ENCODE results near the gene C4B.
"Not testable (repeated sequence)": the region's sequence is repeated elsewhere in the genome, so short reads cannot be mapped to it uniquely, and the experiment has no call there.

C4B gene

GRCh38 chr6:31981744-31982143 lies 32.9 kb upstream of the C4B start, which contains the start of gene C4A:
C4A (plus strand) TSS chr6:31982057; CDS start chr6:31982108, 51 bp downstream.
- not testable (repeated sequence) for DNase-seq

GRCh38 chr6:31989363-31989762 lies 25.2 kb upstream of the C4B start:
- DNase-seq, result not testable (repeated sequence)

GRCh38 chr6:31994421-31994820 lies 20.2 kb upstream of the C4B start:
- not testable (repeated sequence) for DNase-seq

GRCh38 chr6:31996385-31996784 lies 18.2 kb upstream of the C4B start:
- not testable (repeated sequence) for DNase-seq

DNA sequence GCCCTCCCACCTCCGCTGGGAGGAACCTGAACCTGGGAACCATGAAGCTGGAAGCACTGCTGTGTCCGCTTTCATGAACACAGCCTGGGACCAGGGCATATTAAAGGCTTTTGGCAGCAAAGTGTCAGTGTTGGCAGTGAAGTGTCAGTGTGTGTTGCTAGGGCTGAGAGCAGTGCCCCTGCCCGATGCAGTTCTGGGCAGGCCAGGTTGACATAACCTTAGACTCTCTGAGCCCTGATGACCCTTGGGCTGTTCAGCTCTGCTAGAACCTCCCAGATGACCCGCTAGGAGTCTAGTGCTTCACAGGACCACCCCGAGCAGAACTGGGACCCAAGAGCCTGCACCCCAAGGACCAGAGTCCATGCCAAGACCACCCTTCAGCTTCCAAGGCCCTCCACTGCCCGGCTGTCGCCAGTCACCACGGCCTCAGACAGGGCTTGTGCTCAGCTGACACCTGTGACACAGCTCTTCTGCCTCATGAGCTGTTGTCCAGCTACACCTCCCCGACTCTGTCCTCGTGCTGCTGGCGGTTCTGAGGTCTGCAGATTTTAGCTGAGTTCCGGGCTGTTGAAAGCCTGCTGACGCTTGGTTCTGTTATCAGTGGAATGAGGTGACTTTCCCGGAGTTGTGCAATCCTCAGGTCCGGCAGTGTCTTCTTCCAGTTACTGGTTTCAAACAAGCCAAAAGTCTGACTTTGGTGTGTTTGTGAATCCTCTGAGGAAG lies 11.9 kb upstream of the C4B start:
- DNase-seq, result not testable (repeated sequence)

GRCh38 chr6:32003301-32003700 lies 11.3 kb upstream of the C4B start:
- not testable (repeated sequence) for DNase-seq

DNA sequence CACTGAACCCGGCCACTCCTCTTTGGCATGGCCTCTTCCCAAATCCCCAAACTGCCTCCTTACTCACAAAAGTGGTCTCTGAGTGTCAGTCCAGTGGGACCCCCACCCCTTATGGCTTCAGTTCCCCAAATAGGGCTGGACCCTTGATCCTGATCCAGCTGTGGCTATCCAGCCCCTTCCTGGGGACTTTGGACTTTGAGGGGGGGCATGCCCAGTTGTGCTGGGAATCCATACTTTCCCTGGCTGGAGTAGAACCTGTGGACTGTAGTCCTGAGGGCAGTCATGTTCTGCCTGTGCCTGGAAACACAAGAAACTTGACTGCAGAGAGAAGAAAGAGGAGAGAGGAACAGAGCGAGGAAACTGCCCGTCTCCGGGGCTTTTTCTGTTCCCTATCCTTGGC lies 10.2 kb upstream of the C4B start:
- DNase-seq, result not testable (repeated sequence)

GRCh38 chr6:32004864-32005537 lies 9.6 kb upstream of the C4B start:
- not testable (repeated sequence) for DNase-seq

DNA sequence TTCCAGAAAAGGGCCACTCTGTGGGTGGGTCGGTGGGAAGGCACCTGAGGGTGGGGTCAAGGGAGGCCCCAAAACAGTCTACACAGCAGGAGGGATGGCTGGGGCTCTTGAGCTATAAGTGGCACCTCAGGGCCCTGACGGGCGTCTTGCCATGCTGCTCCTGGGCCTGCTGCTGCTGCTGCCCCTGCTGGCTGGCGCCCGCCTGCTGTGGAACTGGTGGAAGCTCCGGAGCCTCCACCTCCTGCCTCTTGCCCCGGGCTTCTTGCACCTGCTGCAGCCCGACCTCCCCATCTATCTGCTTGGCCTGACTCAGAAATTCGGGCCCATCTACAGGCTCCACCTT lies 9.1 kb upstream of the C4B start:
- not testable (repeated sequence) for DNase-seq

DNA sequence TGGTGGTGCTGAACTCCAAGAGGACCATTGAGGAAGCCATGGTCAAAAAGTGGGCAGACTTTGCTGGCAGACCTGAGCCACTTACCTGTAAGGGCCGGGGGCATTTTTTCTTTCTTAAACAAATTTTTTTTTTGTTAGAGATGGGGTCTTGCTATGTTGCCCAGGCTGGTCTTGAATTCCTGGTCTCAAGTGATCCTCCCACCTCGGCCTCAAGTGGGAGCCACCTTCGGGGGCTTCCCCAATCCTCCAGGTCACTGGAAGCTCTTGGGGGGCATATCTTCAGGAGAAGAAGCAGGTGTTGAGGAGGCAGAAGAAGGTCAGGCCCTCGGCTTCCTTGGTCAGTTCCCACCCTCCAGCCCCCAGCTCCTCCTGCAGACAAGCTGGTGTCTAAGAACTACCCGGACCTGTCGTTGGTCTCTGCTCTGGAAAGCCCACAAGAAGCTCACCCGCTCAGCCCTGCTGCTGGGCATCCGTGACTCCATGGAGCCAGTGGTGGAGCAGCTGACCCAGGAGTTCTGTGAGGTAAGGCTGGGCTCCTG lies 8.5 kb upstream of the C4B start:
- DNase-seq, result not testable (repeated sequence)

DNA sequence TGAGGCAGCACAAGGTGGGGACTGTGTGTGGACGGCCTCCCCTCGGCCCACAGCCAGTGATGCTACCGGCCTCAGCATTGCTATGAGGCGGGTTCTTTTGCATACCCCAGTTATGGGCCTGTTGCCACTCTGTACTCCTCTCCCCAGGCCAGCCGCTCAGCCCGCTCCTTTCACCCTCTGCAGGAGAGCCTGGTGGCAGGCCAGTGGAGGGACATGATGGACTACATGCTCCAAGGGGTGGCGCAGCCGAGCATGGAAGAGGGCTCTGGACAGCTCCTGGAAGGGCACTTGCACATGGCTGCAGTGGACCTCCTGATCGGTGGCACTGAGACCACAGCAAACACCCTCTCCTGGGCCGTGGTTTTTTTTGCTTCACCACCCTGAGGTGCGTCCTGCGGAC lies 7.5 kb upstream of the C4B start:
- DNase-seq, result not testable (repeated sequence)

GRCh38 chr6:32008037-32008436 lies 6.6 kb upstream of the C4B start:
- DNase-seq, result not testable (repeated sequence)

- DNase-seq, result not testable (repeated sequence)
Observed at GRCh38 chr6:32008616-32009015, 6.0 kb upstream of the C4B start.

GRCh38 chr6:32009537-32009936 lies 5.1 kb upstream of the C4B start:
- DNase-seq, result not testable (repeated sequence)

DNA sequence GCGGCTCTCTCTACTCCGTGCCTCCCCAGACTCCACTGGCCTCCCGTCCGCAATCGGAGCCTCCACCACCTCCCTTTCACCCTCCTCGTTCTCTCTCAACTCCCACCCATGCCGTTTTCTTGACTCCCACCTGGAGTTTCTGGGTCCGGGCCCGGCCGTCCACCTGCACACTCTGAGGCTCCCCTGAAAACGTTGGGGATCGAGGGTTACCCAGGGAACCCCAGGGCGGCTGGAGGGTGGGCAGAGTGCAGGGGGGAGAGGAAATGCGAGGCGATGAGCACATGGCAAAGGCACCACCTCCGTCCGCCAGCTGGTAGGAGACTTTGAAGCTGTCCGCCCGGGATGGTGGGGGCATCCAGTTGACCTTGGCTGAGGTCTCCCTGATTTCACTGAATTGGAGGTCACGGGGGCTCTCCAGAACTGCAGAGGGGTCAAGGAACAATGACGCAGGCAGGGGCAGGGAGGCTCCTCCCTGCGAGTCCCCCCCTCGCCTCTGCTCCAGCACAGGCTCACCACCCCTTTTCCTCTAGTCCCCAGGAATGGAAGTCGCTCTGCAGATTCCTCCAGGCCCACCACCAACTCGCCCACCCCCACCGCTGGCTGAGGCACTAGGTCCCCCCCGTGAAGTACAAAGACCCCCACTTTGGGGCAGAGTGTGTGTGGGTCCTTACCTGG lies 3.6 kb upstream of the C4B start:
- DNase-seq, result not testable (repeated sequence)

GRCh38 chr6:32012941-32013617 lies 1.5 kb upstream of the C4B start:
- not testable (repeated sequence) for DNase-seq

DNA sequence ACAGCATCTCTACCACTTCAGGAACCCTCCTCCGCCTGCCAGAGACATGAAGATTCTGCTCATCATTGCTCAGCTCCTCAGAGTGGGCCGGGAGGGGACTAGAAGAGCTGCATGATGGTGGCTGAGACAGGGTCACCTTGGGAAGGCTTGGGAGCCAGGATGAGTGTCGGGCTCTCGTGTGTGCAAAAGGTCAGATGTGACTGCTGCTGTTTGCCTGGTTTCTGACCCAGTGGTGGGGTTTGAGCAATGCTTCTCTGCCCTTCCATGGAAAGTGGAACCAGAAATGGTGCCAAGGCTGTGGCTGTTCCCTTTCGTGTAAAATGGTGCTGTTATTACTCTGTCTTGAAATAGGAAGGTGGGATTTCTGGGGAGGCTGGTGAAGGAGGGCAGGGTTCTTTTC lies 857 bp upstream of the C4B start:
- DNase-seq, result not testable (repeated sequence)

DNA sequence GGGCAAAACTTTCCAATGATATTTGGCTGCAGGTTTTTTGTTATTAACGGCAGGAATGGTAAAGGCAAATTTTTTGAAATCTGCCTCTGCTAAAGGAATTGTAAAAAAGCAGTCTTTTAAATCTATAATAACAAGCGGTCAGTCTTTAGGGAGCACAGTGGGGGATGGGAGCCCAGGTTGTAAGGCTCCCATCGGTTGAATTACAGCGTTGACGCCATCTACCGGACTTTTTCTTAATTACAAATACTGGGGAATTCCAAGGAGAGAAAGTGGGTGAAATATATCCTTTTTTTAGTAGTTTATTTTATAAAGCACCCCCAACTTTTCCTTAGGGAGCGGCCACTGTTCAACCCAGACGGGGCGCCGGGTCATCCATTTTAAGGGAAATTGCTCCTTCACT lies 7.5 kb downstream of the C4B start:
- not testable (repeated sequence) for DNase-seq

GRCh38 chr6:32028631-32029030 lies 14.0 kb downstream of the C4B start:
- DNase-seq, result not testable (repeated sequence)

DNA sequence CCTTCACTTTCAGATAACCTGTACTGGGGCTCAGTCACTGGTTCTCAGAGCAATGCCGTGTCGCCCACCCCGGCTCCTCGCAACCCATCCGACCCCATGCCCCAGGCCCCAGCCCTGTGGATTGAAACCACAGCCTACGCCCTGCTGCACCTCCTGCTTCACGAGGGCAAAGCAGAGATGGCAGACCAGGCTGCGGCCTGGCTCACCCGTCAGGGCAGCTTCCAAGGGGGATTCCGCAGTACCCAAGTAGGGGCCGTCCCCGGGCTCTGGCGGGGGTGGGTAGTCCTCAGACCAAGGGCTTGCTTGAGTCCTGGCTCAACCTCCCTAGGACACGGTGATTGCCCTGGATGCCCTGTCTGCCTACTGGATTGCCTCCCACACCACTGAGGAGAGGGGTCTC lies 15.0 kb downstream of the C4B start:
- DNase-seq, result not testable (repeated sequence)

DNA sequence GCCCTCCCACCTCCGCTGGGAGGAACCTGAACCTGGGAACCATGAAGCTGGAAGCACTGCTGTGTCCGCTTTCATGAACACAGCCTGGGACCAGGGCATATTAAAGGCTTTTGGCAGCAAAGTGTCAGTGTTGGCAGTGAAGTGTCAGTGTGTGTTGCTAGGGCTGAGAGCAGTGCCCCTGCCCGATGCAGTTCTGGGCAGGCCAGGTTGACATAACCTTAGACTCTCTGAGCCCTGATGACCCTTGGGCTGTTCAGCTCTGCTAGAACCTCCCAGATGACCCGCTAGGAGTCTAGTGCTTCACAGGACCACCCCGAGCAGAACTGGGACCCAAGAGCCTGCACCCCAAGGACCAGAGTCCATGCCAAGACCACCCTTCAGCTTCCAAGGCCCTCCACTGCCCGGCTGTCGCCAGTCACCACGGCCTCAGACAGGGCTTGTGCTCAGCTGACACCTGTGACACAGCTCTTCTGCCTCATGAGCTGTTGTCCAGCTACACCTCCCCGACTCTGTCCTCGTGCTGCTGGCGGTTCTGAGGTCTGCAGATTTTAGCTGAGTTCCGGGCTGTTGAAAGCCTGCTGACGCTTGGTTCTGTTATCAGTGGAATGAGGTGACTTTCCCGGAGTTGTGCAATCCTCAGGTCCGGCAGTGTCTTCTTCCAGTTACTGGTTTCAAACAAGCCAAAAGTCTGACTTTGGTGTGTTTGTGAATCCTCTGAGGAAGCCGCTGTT lies 20.9 kb downstream of the C4B start:
- DNase-seq, result not testable (repeated sequence)

GRCh38 chr6:32037136-32037535 lies 22.5 kb downstream of the C4B start:
- not testable (repeated sequence) for DNase-seq
